Left forelimb (tissue), 1 donor: ENCODE results near the gene TNS1.

Experiments
- DNase-seq: peaks from one replicate; pipeline ENCODE4 v3.0.0-alpha.2; 2018; ENCODE audit warnings: low spot score

Gene TNS1

DNA sequence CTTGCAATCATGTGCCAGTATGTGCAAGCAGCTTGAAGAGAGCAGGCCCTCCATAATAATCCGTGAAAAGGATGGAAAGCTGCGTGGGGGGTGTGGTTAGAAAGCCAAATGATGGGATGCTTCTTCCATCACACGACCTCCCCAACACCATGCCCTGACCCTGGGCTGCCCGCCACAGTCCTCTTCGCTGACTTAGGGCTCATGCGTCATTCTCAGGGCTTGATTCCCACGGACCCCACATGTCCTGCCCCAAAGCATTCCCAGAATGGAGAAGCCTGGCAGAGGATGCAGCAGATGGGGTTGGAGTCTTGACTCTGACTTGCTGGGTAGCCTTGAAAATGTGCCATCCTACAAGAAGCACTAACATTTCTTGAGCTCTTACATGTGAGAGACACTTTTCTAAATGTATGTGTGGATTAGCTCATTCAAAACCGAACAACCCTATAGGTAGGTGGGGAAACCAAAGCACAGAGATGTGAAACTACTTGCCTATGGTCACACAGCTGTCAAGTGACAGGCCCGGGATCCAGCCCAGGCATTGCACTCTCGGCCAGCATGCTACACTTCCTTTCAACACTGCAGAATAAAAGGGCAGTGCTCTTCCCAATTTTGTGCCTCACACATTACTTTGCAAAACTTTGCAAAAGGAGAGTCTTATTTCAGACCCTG lies 3.7 kb downstream of the TNS1 start:
- DNase-seq = no peak

DNA sequence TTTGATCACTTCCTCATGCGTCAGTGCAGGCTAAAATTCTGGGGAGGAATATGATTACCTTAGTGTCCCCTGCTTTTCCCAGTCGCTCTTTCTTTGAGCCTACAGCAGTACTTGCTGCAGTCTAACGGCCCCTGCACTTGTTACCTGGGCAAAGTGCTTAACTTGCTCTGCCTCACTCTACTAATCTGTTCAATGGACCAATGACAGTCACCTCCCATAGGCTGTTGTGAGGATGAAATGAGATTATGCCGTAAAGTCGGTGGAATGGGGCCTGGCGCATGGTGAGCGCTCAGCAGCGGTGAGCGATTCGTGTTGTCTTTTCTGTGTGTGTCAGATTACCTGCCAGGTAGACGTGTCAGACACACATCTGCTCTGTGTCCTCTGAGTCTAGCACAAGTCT lies 5.3 kb downstream of the TNS1 start:
- no peak for DNase-seq

DNA sequence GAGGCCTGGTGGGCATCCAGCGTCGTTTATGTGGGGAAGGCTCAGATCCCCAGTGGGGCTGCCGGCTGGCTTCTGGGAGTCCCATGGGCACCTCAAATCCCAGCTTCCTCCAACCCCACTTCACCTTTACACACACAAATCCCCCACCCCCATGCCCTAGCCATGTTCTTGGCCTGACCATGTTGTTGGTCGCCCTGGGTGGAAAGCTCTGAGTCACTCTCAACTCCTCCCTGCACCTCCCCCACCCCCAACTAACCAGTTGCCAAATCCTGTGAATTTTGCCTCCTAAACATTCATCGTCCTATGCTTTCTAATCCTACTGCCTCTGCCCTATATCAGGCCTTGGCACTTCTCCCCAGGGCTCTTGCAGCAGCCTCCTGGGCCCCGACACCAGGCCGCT lies 6.4 kb downstream of the TNS1 start:
- DNase-seq = no peak

- no peak for DNase-seq
These were observed 7.0 kb downstream of the TNS1 start for GRCh38 chr2:217995731-217996231.

DNA sequence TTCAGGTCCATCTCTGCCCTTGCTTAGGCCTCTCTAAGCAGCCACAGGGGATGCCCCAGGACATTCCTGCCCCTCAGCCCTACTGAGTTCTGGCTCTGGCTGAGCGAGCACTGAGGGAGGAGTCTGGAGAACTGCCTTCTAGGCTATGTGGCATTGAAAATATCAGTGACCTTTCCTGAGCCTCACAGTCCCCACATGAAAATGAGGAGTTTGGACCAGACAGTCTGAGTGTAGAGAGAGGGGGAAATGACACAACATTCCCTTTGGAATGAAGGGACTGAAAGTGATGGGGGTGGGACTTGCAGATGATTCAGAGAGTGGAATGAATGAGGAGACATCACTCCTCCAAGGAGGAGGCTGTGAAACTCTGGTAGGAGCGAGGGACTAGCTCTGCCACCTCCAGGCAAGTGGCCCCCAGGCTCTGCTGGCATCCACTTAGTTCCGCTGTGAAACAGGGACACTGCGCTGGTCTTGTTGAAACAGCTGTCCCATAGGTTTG lies 8.0 kb downstream of the TNS1 start:
- no peak for DNase-seq

DNA sequence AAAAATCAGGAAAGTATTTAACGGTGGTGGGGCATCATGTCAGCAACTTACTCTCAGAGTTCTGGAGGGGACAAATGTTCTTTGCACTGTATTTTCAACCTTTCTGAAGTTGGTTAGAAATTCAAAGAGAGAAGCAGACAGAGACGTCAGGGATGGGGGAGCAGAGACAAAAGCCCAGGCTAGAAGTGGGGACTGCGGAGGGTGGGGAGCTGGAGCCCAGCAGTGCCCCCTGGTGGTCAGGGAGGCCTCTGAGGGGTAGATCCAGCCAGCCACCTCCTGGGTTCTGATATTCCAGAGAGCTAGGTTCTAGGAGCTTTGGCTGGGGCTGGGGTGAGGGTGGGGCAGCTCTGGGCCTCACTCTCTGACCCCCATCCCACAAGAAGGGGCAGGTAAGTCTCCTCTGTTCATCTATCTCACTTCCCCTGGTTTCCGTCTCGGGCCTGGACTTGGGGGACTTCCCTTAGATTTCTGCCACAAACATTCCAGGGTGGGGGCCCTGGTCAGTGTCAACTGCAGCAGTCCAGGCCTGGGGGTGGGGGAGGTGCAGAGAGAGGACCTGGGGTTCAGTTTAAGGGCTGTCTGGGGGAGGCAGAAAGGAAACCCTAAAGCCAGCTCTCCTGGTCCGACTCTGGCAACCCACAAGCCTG lies 8.9 kb downstream of the TNS1 start:
- no peak for DNase-seq

- DNase-seq = no peak
These were observed 9.7 kb downstream of the TNS1 start for GRCh38 chr2:217993138-217993537.

DNA sequence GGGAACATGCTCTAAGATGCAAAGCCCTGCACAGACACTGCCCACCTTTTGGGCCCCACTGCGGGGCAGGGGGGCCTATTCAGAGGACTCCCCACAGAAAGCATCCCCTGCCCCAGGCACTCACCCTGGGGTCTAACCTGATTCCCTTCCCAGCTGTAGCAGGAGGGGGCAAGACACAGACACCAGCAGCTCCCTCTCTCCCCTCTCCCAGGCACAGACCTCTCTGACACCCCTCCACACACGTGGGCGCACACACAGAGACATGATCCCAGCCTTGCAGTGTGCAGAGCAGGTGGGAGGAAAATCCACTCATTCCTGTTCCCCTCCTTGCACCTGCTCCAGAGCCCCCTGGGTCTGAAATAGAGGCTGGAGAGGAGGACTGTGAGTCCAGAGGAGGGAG lies 10.7 kb downstream of the TNS1 start:
- no peak for DNase-seq

GRCh38 chr2:217990791-217991465 lies 11.9 kb downstream of the TNS1 start:
- DNase-seq = no peak

DNA sequence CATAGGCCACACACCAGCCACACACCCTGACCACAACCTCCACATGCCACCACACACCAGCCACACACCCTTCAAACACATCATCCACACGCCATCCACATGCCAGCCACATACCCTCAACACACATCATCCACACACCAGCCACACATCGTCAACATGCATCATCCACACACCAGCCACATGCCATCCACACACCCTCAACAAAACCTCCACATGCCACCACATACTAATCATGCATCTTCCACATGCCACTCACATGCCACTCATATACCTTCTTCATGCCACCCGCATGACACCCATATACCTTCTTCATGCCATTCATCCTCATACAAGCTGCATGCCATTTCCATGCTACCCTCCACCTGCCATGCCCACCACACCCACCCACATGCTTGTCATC lies 12.4 kb downstream of the TNS1 start:
- DNase-seq = no peak

GRCh38 chr2:217989221-217989948 lies 13.4 kb downstream of the TNS1 start:
- DNase-seq = no peak

GRCh38 chr2:217988840-217989204 lies 14.0 kb downstream of the TNS1 start:
- no peak for DNase-seq

DNA sequence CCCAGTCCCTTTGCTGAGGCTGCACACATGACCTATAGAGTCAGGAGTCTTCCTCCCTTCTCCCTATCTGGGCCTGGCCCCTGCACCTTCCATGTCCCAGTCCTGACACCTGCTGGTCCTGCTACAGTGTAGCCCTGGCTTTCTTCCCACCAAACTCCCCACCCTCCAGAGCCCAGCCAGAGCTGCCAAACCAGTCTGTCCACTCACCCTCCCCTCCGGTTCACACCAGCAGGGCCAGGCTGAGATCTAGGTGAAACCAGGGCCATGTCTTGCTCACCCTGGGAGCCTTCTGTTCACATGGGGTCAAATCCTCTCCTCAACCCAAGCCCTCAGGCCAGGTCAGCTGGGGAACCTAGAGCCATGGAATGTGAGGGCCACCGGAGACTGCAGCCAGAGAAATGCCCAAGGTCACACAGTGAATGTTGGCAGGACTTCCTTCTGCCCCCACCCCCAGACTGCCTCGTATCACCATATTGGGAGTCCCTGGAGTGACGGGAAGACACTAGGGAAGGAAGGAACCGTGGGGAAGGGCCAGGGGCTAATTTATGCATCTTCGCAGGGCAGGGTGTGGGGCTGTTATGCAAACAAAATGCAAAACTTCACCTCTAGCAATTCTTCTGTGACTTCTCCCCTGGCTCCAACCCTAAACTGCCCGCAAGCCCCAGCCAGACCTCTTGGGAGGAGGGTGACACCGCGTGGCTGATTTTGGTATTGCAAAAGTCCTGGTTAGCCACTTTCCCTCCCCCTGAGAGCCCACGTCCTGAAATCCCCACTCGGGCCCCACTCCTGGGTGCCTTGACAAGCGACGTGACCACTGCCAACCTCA lies 14.6 kb downstream of the TNS1 start:
- DNase-seq = no peak

DNA sequence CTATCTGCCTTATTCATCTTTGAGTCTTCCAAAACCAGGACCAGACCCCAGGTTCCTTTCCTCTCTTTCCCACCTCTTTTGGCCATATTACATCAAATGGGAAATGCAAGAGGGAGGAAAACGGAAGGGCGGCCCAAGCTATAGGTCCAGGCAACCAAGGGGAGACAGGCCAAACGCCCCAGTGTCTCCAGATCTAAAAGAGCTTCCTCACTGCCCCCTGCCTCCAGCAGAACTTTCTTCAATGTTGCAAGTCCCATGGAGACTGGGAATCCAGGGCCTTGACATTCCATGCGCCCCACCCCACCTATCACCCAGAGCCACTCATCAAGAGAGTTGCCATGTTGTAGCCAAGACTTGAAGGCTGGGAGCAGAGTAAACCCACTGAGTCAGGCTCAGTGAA lies 15.4 kb downstream of the TNS1 start:
- DNase-seq = no peak

- DNase-seq = no peak
These were observed 16.4 kb downstream of the TNS1 start for GRCh38 chr2:217986256-217986961.

GRCh38 chr2:217983276-217984233 lies 19.2 kb downstream of the TNS1 start:
- no peak for DNase-seq

- DNase-seq = peak; percentile 63
These were observed 20.8 kb downstream of the TNS1 start for GRCh38 chr2:217981971-217982370.

- DNase-seq = peak; percentile 53
These were observed 21.6 kb downstream of the TNS1 start for GRCh38 chr2:217981084-217981730.

DNA sequence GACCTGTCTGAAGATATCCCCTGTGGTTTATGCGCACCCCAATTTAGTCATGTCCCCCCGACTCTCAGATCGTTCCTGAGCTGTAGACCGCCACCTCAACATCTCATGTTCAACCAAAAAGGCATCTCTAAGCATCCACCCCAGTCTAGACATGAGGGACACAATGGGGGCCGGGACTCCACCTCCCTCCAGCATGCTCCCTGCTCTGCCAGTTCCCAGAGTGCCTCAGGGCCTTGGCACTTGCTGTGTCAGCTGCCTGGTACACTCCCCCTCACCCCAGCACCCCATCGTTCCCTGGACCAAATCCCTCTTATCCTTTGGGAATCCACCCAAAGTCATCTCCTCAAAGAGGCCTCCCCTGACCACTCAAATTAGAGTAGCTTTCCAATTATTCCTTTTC lies 22.2 kb downstream of the TNS1 start:
- DNase-seq = no peak
